Measurements from ENCODE around the gene C5orf46. TPM values are rescaled to one million over a fixed set of nuclear protein-coding genes. Genes with fewer than 3 reads are reported as not detected.

The C5orf46 gene
- total and polyA plus RNA-seq, 2 of the 4 experiments (the other 2 are of a cell fraction) = 1.3 TPM; not detected in 1

DNA sequence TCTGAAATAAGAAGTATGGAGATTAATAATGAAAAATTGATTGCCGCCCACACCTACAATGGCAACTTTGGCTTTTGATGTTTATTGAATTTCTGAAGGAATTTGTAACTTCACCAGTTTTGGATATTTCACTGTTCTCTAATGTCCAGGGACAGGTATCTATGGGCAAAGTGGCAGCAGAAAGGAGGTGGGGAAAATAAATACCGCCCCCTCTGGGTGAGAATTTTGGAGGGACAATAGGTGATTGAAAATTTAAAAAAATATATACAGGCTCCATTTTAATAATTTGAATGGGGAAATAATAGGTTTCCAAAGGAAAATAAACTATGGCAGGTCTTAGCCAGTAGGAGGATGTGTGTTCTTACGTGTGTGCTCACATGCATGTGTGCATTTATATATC, 26.6 kb downstream of the C5orf46 start:
- ChIA-PET POLR2A (ENCODE audit: unreplicated experiment) (no interaction called here), CTCF (no interaction called here)
- Histone ChIP-seq H2BK5ac (ENCODE audit: low read depth, low read length, poor library complexity, severe bottlenecking) (no peak overlapping the region), H2BK15ac (ENCODE audit: low read depth, low read length) (no peak overlapping the region), H3K9ac (ENCODE audit: low read depth, low read length) (no peak overlapping the region), H3K14ac (replicated peaks; ENCODE audit: low read depth, low read length) (no peak overlapping the region), H2AK9ac (replicated peaks; ENCODE audit: low read depth, low read length, poor library complexity) (no peak overlapping the region), H3K9me1 (ENCODE audit: insufficient read depth, low read length) (no peaks in the 10 kb centered on the region), H3K27me3 (ENCODE audit: control insufficient read depth, insufficient read depth, low read length) (no peaks in the 10 kb centered on the region), H3K56ac (ENCODE audit: extremely low read depth, insufficient read depth, low read length) (no peak overlapping the region), H3K9me3 (ENCODE audit: control insufficient read depth, insufficient read depth, low read length) (no peaks in the 10 kb centered on the region), H3K36me3 (ENCODE audit: control insufficient read depth, insufficient read depth, low read length) (no peaks in the 10 kb centered on the region), H3K4me2 (ENCODE audit: low read depth, low read length) (no peak overlapping the region), H2BK20ac (ENCODE audit: low read depth, low read length) (no peak overlapping the region), H3K23ac (ENCODE audit: low read depth, low read length) (no peak overlapping the region), H2AK5ac (ENCODE audit: low read depth, low read length) (no peak overlapping the region), H3K18ac (ENCODE audit: low read depth, low read length) (no peak overlapping the region), H3K4me3 (ENCODE audit: insufficient read depth, low read depth, low read length) (no peak overlapping the region), H4K20me1 (ENCODE audit: insufficient read depth, low read length) (no peaks in the 10 kb centered on the region), H3K4me1 (ENCODE audit: control insufficient read depth, insufficient read depth, low read length) (no peaks in the 10 kb centered on the region), H3K79me1 (ENCODE audit: low read depth in 1 of 2, low read length in 2 of 2) (no peaks in the 10 kb centered on the region), H4K5ac (ENCODE audit: low read depth, low read length) (no peak overlapping the region), H2BK120ac (ENCODE audit: low read depth, low read length) (no peak overlapping the region), H3K4ac (ENCODE audit: low read depth, low read length) (no peak overlapping the region), H4K91ac (ENCODE audit: insufficient read depth, low read depth, low read length) (no peak overlapping the region), H2AFZ (replicated peaks; ENCODE audit: low read length, poor library complexity) (no peak overlapping the region), H3K27ac (ENCODE audit: insufficient read depth, low read length) (no peak overlapping the region), H4K8ac (ENCODE audit: low read depth in 2 of 2, low read length in 2 of 2) (no peak overlapping the region)
- in situ Hi-C loops (cut with MboI; ENCODE audit: low sequenced_read_pairs) (no loop called here), intact Hi-C loops (cut with micrococcal nuclease) (loop anchor here (10.0 kb wide), 1 partner anchor 245 kb away; no protein-coding TSS in a partner anchor), dilution Hi-C loops (cut with HindIII; ENCODE audit: low sequenced_read_pairs, unreplicated experiment) (no loop called here)
- no peak for TF ChIP-seq FOS (IDR thresholded peaks at IDR 0.05; ENCODE audit: low read depth, low read length)
- TF ChIP-seq MXI1 (IDR thresholded peaks at IDR 0.05; ENCODE audit: borderline replicate concordance, low read depth, low read length) = no peak
- no peak for TF ChIP-seq SMC3 (IDR thresholded peaks at IDR 0.05; ENCODE audit: low read depth, low read length)
- TF ChIP-seq ELK1 (IDR thresholded peaks at IDR 0.05; ENCODE audit: borderline replicate concordance, low read depth, low read length) = no peak
- no peak for TF ChIP-seq RFX5 (IDR thresholded peaks at IDR 0.05; ENCODE audit: low read depth, low read length)
- no peak for TF ChIP-seq MAFK (IDR thresholded peaks at IDR 0.05; ENCODE audit: low read depth, low read length)
- TF ChIP-seq USF2 (IDR thresholded peaks at IDR 0.05; ENCODE audit: low read depth, low read length) = no peak
- no peak for TF ChIP-seq MAZ (IDR thresholded peaks at IDR 0.05; ENCODE audit: borderline replicate concordance, low read depth, low read length)
- no peak for TF ChIP-seq CHD1 (IDR thresholded peaks at IDR 0.05; ENCODE audit: low read depth, low read length)
- no peak for TF ChIP-seq RAD21 (IDR thresholded peaks at IDR 0.05; ENCODE audit: low read length)
- WGBS, 2 experiments (ENCODE audit: extremely low coverage in 2 of 2, insufficient read length in 1 of 2) = no CpG with 5 or more reads among the region's 3 CpGs
- no peak for DNase-seq
- ATAC-seq (ENCODE audit: low read depth) = no peak
- BruUV-seq (replicated peaks) = no TSS peak

Measured in IMR-90 (cell line).